ENCODE data around the gene SLC25A33. TPM values are rescaled to one million over a fixed set of nuclear protein-coding genes. Genes with fewer than 3 reads are reported as not detected.
A peak's percentile ranks its signal among the peaks of the same experiment; 100 is the strongest.

Gene SLC25A33
- total and polyA plus RNA-seq, 2 of the 8 experiments (the other 6 are each of a cell fraction or from before 2014, with no cell fraction given) = 7.8 to 12.8 TPM

DNA sequence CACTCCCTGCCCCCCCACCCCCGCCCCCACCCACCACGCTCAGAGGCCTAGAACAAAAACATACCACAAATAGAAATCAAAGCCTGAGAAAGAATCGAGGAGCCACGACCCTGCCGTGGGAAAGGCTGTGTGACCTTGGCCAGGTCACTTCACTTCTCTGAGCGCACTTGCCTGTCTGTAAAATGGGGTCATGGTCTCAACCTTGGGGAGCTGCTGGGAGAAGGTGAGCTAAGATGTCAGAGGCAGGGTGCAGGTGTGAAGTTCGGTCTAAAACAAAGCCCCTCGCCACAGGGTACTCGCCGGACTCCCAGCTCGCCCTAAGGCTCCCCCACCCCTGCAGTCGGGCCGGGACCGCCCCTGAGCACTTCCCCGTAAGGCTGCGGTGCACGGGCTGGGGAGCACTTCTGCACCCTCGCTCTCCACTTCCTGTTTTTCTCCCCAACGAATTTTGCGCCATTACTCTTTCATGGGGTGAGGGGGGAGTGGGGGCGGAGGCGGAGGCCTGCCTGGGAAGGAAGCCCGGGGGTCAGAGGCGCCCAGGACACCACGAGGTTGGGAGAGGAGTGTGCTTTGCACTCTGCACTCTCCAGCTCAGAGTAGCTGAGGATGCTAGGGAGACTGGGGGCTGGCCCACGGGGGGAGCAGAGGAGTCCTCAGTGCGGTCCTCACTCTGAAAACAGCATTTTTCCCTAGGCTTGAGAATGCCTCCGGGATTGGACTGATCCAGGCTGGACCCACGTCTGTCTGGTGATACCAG, 90.4 kb downstream of the SLC25A33 start:
- TF ChIP-seq YY1 (IDR thresholded peaks at IDR 0.05; ENCODE audit: low read depth, low read length) (no peak), SP2 (IDR thresholded peaks at IDR 0.05; ENCODE audit: low read length) (no peak), KDM5A (IDR thresholded peaks at IDR 0.05; ENCODE audit: low read length) (no peak), TCF12 (IDR thresholded peaks at IDR 0.05; ENCODE audit: low read depth, low read length) (no peak), SRF (IDR thresholded peaks at IDR 0.05; ENCODE audit: low read depth, low read length) (no peak), KDM1A (IDR thresholded peaks at IDR 0.05; ENCODE audit: borderline replicate concordance, low read length) (peak; percentile 91)
- Histone ChIP-seq H3K9me3 (ENCODE audit: insufficient read depth in 2 of 2, low read depth in 1 of 2, low read length in 1 of 2) (no peaks in the 10 kb centered on the region), H3K18ac (ENCODE audit: extremely low read depth, low read length) (no peak overlapping the region), H4K5ac (ENCODE audit: insufficient read length, low read depth, low read length) (no peak overlapping the region), H4K91ac (replicated peaks; ENCODE audit: insufficient read length, low read length) (peak overlapping the region; percentile 56), H3K23ac (ENCODE audit: insufficient read length) (no peak overlapping the region), H3K4me2 (ENCODE audit: insufficient read depth in 1 of 2, low read depth in 2 of 2, low read length in 2 of 2) (no peak overlapping the region), H3K23me2 (ENCODE audit: low read depth, low read length) (no peaks in the 10 kb centered on the region), H3K79me1 (ENCODE audit: low read depth, low read length) (no peaks in the 10 kb centered on the region), H3K36me3 (ENCODE audit: control insufficient read depth in 2 of 4, insufficient read depth in 4 of 4, low read length in 3 of 4) (no peaks in the 10 kb centered on the region), H2AFZ (ENCODE audit: low read length) (no peak overlapping the region), H3K9ac (replicated peaks in 1 of 4; ENCODE audit: extremely low read depth in 1 of 4, low read depth in 3 of 4, low read length in 3 of 4) (no peak overlapping the region), H4K20me1 (replicated peaks in 1 of 2; ENCODE audit: control insufficient read depth in 1 of 2, insufficient read depth in 2 of 2, low read length in 2 of 2) (no peaks in the 10 kb centered on the region), H2AK5ac (ENCODE audit: low read depth, low read length) (no peak overlapping the region), H3K27me3 (replicated peaks in 1 of 4; ENCODE audit: control insufficient read depth in 3 of 4, extremely low read depth in 1 of 4, insufficient read depth in 3 of 4, low read length in 3 of 4) (peaks cover 0 to 8% (median 0%) of the 10 kb centered on the region in 4 experiments; a peak in 2 of 7 replicates), H3K14ac (ENCODE audit: insufficient read length) (no peak overlapping the region), H2BK15ac (ENCODE audit: low read length) (0 out of 2 replicates have a peak overlapping the region, but pooled peaks have one; percentile 29), H3K79me2 (ENCODE audit: control insufficient read depth in 1 of 2, insufficient read depth in 2 of 2, low read length in 2 of 2) (no peaks in the 10 kb centered on the region), H3K4me3 (ENCODE audit: extremely low read depth in 1 of 4, insufficient read depth in 2 of 4, low read depth in 3 of 4, low read length in 4 of 4) (no peak overlapping the region), H3K4me1 (replicated peaks in 1 of 4; ENCODE audit: control insufficient read depth in 3 of 4, insufficient read depth in 4 of 4, low read length in 3 of 4) (peaks cover 0 to 10% (median 8%) of the 10 kb centered on the region in 4 experiments; a peak in 5 of 7 replicates), H2BK12ac (ENCODE audit: low read depth, low read length) (no peak overlapping the region), H4K8ac (ENCODE audit: extremely low read depth, insufficient read depth, low read length) (peak overlapping the region; percentile 72; the same call in 1 of the 2 replicates), H2BK120ac (replicated peaks; ENCODE audit: low read depth, low read length) (no peak overlapping the region), H3K4ac (replicated peaks; ENCODE audit: insufficient read length, low read depth, low read length) (no peak overlapping the region), H2BK20ac (ENCODE audit: low read length) (0 out of 2 replicates have a peak overlapping the region, but pooled peaks have one; percentile 9), H3K27ac (ENCODE audit: low read depth, low read length) (no peak overlapping the region), H2BK5ac (ENCODE audit: low read depth, low read length) (no peak overlapping the region), H3K56ac (replicated peaks; ENCODE audit: insufficient read length, low read depth, low read length) (no peak overlapping the region)
- 85% methylated on average over 26 of the region's 29 CpGs; no CpG with 5 or more reads in 1 of the 2 experiments for WGBS, 2 experiments (ENCODE audit: extremely low coverage in 1 of 2, insufficient coverage in 1 of 2, insufficient read length in 1 of 2, insufficient replicate concordance in 2 of 2, low coverage in 1 of 2, low lambda C conversion rate in 2 of 2, missing lambda C conversion rate in 1 of 2)
- ChIA-PET POLR2A (ENCODE audit: partially characterized antibody) (interaction anchor here (1.2 to 1.6 kb wide), 2 partner anchors 14 to 97 kb away, joined by 3 to 6 read pairs; no protein-coding TSS in a partner anchor), CTCF (ENCODE audit: partially characterized antibody) (interaction anchor here (0.7 to 7.7 kb wide), 13 partner anchors 8 to 231 kb away, joined by 3 to 77 read pairs (median 6); no protein-coding TSS in a partner anchor)
- FAIRE-seq = no peak
- DNase-seq (ENCODE audit: low read depth in 1 of 2, low spot score in 2 of 2) = peak in 1 of 2 experiments; percentile 49

Measured in H1 (cell line).